ENCODE measurements around the gene GGT5.

GGT5 gene

DNA sequence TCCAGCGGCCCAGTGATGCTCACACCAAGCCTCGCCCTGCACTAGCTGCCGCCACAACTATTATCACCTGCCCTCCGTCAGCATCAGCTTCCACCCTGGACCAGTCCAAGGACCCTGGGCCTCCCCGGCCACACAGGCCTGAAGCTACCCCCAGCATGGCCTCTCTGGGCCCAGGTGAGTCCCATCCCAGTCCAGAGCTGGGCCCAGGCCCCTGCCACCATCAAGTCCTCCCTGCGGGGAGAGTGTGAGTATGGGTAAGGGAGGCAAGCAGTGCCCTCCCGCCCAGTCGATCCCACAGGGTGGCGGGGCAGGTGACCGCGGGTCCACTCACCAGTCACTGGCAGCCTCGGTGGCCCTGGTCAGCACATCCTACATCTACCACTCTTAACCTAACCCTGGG, 73.1 kb downstream of the GGT5 start:
- DNase-seq (ENCODE audit: insufficient read length, low spot score), result no peak
- no peak for FAIRE-seq

DNA sequence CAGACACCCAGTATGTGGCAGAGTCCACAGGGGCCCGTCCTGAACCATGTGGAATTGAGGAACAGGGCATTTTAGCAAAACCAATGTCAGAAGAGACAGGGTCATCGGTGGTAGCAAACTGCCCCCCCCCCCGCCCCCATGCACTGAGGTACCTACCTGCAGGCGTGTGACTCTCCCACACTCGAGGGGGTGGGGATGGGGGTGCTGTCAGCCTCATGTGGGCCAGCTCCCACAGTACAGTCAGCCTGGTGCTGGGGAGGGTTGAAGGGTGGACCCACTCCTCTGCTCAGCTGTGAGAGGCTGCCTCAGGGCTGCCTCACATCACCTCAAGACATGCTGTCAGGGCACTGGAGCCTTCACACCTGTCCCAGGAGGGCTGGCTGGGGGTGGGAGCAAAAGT, 74.2 kb downstream of the GGT5 start:
- DNase-seq (ENCODE audit: insufficient read length, low spot score) (no peak), FAIRE-seq (no peak)

DNA sequence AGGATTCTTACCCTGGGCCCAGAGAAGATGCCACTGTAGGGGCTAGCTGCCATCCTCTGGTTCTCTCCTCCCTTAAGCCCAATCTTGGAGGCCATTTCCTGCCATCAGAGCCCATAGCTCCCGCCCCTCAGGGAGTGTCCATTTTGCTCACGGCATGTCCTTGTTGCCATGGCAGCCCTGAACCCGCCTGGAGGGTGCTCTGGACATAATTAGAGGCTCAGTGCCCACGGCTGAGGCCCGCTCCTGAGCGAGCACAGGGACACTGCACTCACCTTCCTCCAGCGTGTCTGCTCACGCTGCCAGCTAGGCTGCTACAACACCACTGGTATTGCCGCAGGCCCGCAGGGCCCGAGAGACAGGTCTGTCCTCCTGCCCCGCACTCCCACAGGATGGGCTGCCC, 74.7 kb downstream of the GGT5 start:
- no peak for FAIRE-seq

More for the DNA sequence above, 74.7 kb downstream of the GGT5 start:
- no peak for DNase-seq (ENCODE audit: insufficient read length, low spot score)
